Right hindlimb (tissue), 1 donor: ENCODE measurements around the gene DLL1.

Experiments
- DNase-seq: peaks from one replicate; pipeline ENCODE4 v3.0.0-alpha.2; 2018

DLL1 gene

GRCh38 chr6:170249817-170250216, 41.1 kb downstream of the DLL1 start:
- DNase-seq, result no peak

- no peak for DNase-seq
Observed at GRCh38 chr6:170248861-170249600, 41.8 kb downstream of the DLL1 start.

GRCh38 chr6:170248111-170248805, 42.6 kb downstream of the DLL1 start:
- no peak for DNase-seq

GRCh38 chr6:170247178-170247701, 43.6 kb downstream of the DLL1 start:
- no peak for DNase-seq

GRCh38 chr6:170245475-170245992, 45.3 kb downstream of the DLL1 start:
- DNase-seq, result no peak

GRCh38 chr6:170244721-170245474, 46.0 kb downstream of the DLL1 start:
- DNase-seq, result no peak

GRCh38 chr6:170243791-170244291, 47.0 kb downstream of the DLL1 start:
- DNase-seq, result peak; percentile 76

- no peak for DNase-seq
Observed at GRCh38 chr6:170243386-170243785, 47.5 kb downstream of the DLL1 start.

- DNase-seq, result no peak
Observed at GRCh38 chr6:170238741-170239565, 51.9 kb downstream of the DLL1 start.

- no peak for DNase-seq
Observed at GRCh38 chr6:170237999-170238740, 52.7 kb downstream of the DLL1 start.

- no peak for DNase-seq
Observed at GRCh38 chr6:170236131-170236836, 54.6 kb downstream of the DLL1 start.

GRCh38 chr6:170235391-170236125, 55.3 kb downstream of the DLL1 start:
- no peak for DNase-seq

- DNase-seq, result no peak
Observed at GRCh38 chr6:170234419-170234818, 56.5 kb downstream of the DLL1 start.

GRCh38 chr6:170233286-170234205, 57.3 kb downstream of the DLL1 start:
- DNase-seq, result no peak
